IMR-90 (cell line): ENCODE data around the gene HVCN1. TPM values are rescaled to one million over a fixed set of nuclear protein-coding genes. Genes with fewer than 3 reads are reported as not detected.

ENCODE experiments used
- ATAC-seq: fragments of 200-7000 bp; cut with Tn5 transposase; 2 replicates; pipeline ENCODE4 v1.9.1; 2020; ENCODE audit warnings: low read depth, mild to moderate bottlenecking, moderate library complexity
- BruUV-seq: library from RNA; stranded (reverse); fragments of 400-500 nt; replicated peaks from 2 replicates; lab custom pipeline; 2021; lab: Mats Ljungman, UMichigan
- CTCF ChIA-PET: fragments of 300-600 bp; formaldehyde crosslinking; extraction: SDS; loops from one replicate; lab custom pipeline; 2021; ENCODE audit warnings: antibody characterized with exemption; lab: Yijun Ruan, JAX
- POLR2A ChIA-PET: fragments of 300-600 bp; sonication (Branson Sonifier 250); formaldehyde crosslinking; loops from one replicate; lab custom pipeline; 2022; ENCODE audit warnings: antibody characterized with exemption; ENCODE audit not compliant: unreplicated experiment; lab: Charles Lee
- DNase-seq: peaks from one replicate; pipeline ENCODE4 v3.0.0; 2013
- H2AFZ ChIP-seq: replicated peaks from 2 replicates; pipeline ENCODE3; 2013; ENCODE audit warnings: low read length, mild to moderate bottlenecking; ENCODE audit not compliant: poor library complexity
- H2AK5ac ChIP-seq: 2 replicates; pipeline ENCODE4 v1.6.1; 2013; ENCODE audit warnings: low read depth, low read length, inconsistent platforms
- H2AK9ac ChIP-seq: replicated peaks from 2 replicates; pipeline ENCODE3; 2013; ENCODE audit warnings: mild to moderate bottlenecking, low read depth, low read length, moderate library complexity; ENCODE audit not compliant: poor library complexity
- H2BK120ac ChIP-seq: 2 replicates; pipeline ENCODE4 v1.6.1; 2013; ENCODE audit warnings: low read depth, low read length, inconsistent platforms
- H2BK15ac ChIP-seq: 3 replicates; pipeline ENCODE4 v1.6.1; 2013; ENCODE audit warnings: low read depth, low read length, inconsistent platforms
- H2BK20ac ChIP-seq: 2 replicates; pipeline ENCODE4 v1.6.1; 2013; ENCODE audit warnings: low read depth, mild to moderate bottlenecking, inconsistent platforms, low read length, moderate library complexity
- H2BK5ac ChIP-seq: 2 replicates; pipeline ENCODE4 v1.6.1; 2013; ENCODE audit warnings: mild to moderate bottlenecking, low read depth, low read length, inconsistent platforms; ENCODE audit not compliant: poor library complexity, severe bottlenecking
- H3K14ac ChIP-seq: replicated peaks from 2 replicates; pipeline ENCODE4 v1.6.1; 2013; ENCODE audit warnings: low read depth, low read length, inconsistent platforms
- H3K18ac ChIP-seq: 2 replicates; pipeline ENCODE4 v1.6.1; 2013; ENCODE audit warnings: low read depth, low read length, control low read depth
- H3K23ac ChIP-seq: 2 replicates; pipeline ENCODE4 v1.6.1; 2013; ENCODE audit warnings: low read depth, low read length, inconsistent platforms
- H3K27ac ChIP-seq: 2 replicates; pipeline ENCODE4 v1.5.1; 2013; ENCODE audit warnings: mild to moderate bottlenecking, control low read depth, low read length; ENCODE audit not compliant: insufficient read depth
- H3K27me3 ChIP-seq: 2 replicates; pipeline ENCODE4 v1.6.1; 2013; ENCODE audit warnings: low read length; ENCODE audit not compliant: control insufficient read depth, insufficient read depth
- H3K36me3 ChIP-seq: 2 replicates; pipeline ENCODE4 v1.6.1; 2013; ENCODE audit warnings: low read length, mixed read lengths; ENCODE audit not compliant: control insufficient read depth, insufficient read depth
- H3K4ac ChIP-seq: 2 replicates; pipeline ENCODE4 v1.6.1; 2013; ENCODE audit warnings: low read depth, low read length, inconsistent platforms
- H3K4me1 ChIP-seq: 2 replicates; pipeline ENCODE4 v1.6.1; 2013; ENCODE audit warnings: low read length, mixed read lengths; ENCODE audit not compliant: control insufficient read depth, insufficient read depth
- H3K4me2 ChIP-seq: 2 replicates; pipeline ENCODE4 v1.6.1; 2013; ENCODE audit warnings: low read depth, mild to moderate bottlenecking, control low read depth, low read length, moderate library complexity
- H3K4me3 ChIP-seq: 2 replicates; pipeline ENCODE4 v1.5.1; 2013; ENCODE audit warnings: low read depth, mild to moderate bottlenecking, control low read depth, low read length, moderate library complexity; ENCODE audit not compliant: insufficient read depth
- H3K56ac ChIP-seq: 2 replicates; pipeline ENCODE4 v1.6.1; 2013; ENCODE audit warnings: low read length, inconsistent platforms; ENCODE audit not compliant: insufficient read depth; ENCODE audit errors: extremely low read depth
- H3K79me1 ChIP-seq, 2 experiments: 2 replicates each; pipeline ENCODE4 v1.6.1; 2013; ENCODE audit warnings: low read length in 2 of 2, inconsistent platforms in 1 of 2, low read depth in 1 of 2
- H3K9ac ChIP-seq: 2 replicates; pipeline ENCODE4 v1.6.1; 2013; ENCODE audit warnings: low read depth, low read length, control low read depth
- H3K9me1 ChIP-seq: 2 replicates; pipeline ENCODE4 v1.6.1; 2013; ENCODE audit warnings: low read length, inconsistent platforms; ENCODE audit not compliant: insufficient read depth
- H3K9me3 ChIP-seq: 2 replicates; pipeline ENCODE4 v1.6.1; 2013; ENCODE audit warnings: low read length; ENCODE audit not compliant: control insufficient read depth, insufficient read depth
- H4K20me1 ChIP-seq: 2 replicates; pipeline ENCODE4 v1.6.1; 2013; ENCODE audit warnings: low read length, inconsistent platforms; ENCODE audit not compliant: insufficient read depth
- H4K5ac ChIP-seq: 2 replicates; pipeline ENCODE4 v1.6.1; 2013; ENCODE audit warnings: mild to moderate bottlenecking, low read depth, low read length, control low read depth
- H4K8ac ChIP-seq, 2 experiments: 2 replicates each; pipeline ENCODE4 v1.6.1; 2013; ENCODE audit warnings: low read depth in 2 of 2, low read length in 2 of 2, control low read depth in 1 of 2, inconsistent platforms in 1 of 2
- H4K91ac ChIP-seq: 2 replicates; pipeline ENCODE4 v1.6.1; 2013; ENCODE audit warnings: low read depth, low read length, inconsistent platforms; ENCODE audit not compliant: insufficient read depth
- BHLHE40 ChIP-seq: fragments of 150-350 bp; IDR thresholded peaks from 2 replicates; pipeline ENCODE4 v1.6.1; 2016; ENCODE audit warnings: mild to moderate bottlenecking, low read depth, low read length
- CEBPB ChIP-seq: IDR thresholded peaks from 2 replicates; pipeline ENCODE4 v1.6.1; 2012; ENCODE audit warnings: low read depth, low read length, improper control_type of control experiment
- CHD1 ChIP-seq: IDR thresholded peaks from 2 replicates; pipeline ENCODE4 v1.6.1; 2012; ENCODE audit warnings: low read depth, low read length, improper control_type of control experiment
- CTCF ChIP-seq: conservative IDR thresholded peaks from 2 replicates; pipeline ENCODE4 v1.5.1; 2012; ENCODE audit warnings: mild to moderate bottlenecking, low read depth, low read length, improper control_type of control experiment
- MXI1 ChIP-seq: IDR thresholded peaks from 2 replicates; pipeline ENCODE4 v1.6.1; 2012; ENCODE audit warnings: low read depth, mild to moderate bottlenecking, low read length, moderate library complexity, borderline replicate concordance
- POLR2A ChIP-seq: IDR thresholded peaks from 2 replicates; pipeline ENCODE4 v1.6.1; 2012; ENCODE audit warnings: mild to moderate bottlenecking, low read depth, low read length
- RAD21 ChIP-seq: IDR thresholded peaks from 2 replicates; pipeline ENCODE4 v1.6.1; 2012; ENCODE audit warnings: low read length, improper control_type of control experiment
- USF2 ChIP-seq: fragments of 150-350 bp; IDR thresholded peaks from 2 replicates; pipeline ENCODE4 v1.6.1; 2017; ENCODE audit warnings: mild to moderate bottlenecking, antibody characterized with exemption, low read length, low read depth
- WGBS, 2 experiments: methylation state at CpG; one replicate each; pipeline versions ENCODE4 v1.1.5 to v1.1.7; 2013; ENCODE audit warnings: missing lambda C conversion rate in 2 of 2; ENCODE audit not compliant: insufficient read length in 1 of 2; ENCODE audit errors: extremely low coverage in 2 of 2; 5-methylcytosine and 5-hydroxymethylcytosine counted together
- dilution Hi-C: fragments of 300-500 bp; cut with HindIII; formaldehyde crosslinking; loops from one replicate; pipeline ENCODE4 v1.14.3; 2018; ENCODE audit warnings: low sequenced_read_pairs; ENCODE audit not compliant: unreplicated experiment
- in situ Hi-C: fragments of 300-500 bp; cut with MboI; formaldehyde crosslinking; loops from 3 replicates; pipeline ENCODE4 v1.14.3; 2019; ENCODE audit warnings: low sequenced_read_pairs, inconsistent platforms, mixed read lengths
- intact Hi-C: fragments of 100-400 bp; cut with micrococcal nuclease; formaldehyde crosslinking; loops from 2 replicates; pipeline ENCODE4 v1.10.0; 2022
- polyA plus RNA-seq, 3 experiments: library from polyadenylated mRNA; depleted of rRNA; stranded (reverse); fragments of >200 nt; gene quantifications; 2 replicates each; pipeline ENCODE4 v1.2.3, GENCODE V29; 2012; ENCODE audit warnings: low replicate concordance in 1 of 3
- total RNA-seq: library from RNA; depleted of rRNA; stranded (reverse); fragments of >200 nt; gene quantifications from 2 replicates; pipeline ENCODE4 v1.2.3, GENCODE V29; 2012

The HVCN1 gene
- total and polyA plus RNA-seq, 2 of the 4 experiments (the other 2 are of a cell fraction): 1.9 to 2.0 TPM

DNA sequence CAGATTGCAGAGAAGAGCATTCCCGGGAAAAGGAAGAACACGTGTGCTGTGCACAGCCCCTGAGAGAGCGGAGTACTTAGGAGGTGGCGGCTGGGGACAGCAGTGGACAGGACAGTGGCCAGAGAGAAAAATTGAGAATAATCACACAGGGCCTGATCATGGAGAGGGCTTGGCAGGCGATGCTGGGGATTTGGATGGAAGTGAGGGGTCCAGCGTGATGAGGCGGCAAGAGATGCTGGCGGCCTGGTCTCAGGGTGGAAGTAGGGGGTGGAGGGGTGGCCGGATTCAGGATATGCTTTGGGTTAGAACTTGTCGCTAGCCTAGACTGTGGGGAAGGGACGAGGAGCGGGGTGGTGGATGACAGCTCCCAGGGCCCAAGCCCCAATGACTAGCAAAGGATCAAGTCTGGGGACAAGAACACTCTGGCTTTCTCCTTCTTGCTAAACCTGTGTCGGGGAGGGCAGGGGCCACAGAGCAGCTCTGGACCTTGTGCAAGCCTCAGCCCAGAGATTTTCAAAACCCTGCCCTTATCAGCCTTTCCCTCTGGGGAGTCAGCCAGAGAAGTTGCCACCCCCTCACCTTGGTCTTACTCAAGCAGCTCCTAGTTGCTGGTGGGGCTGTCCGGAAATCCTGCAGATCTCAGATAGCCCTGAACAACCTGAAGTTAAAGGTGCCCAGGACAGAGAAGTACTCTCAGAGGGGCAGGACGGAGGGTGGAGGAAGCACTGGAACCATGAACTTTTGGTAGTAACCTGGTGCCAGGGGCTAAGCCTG is 1.3 kb downstream of the HVCN1 start:
- DNase-seq (no peak), ATAC-seq (no peak)
- peaks cover 30% of the 10 kb centered on the region for H3K27me3 ChIP-seq
- ChIA-PET CTCF (no interaction called here), POLR2A (no interaction called here)
- dilution Hi-C loops: no loop called here
- H3K9me3 ChIP-seq: peaks cover 3% of the 10 kb centered on the region; the same call in 1 of the 2 replicates
- no peak overlapping the region for H3K4ac ChIP-seq
- no peak overlapping the region for H3K27ac ChIP-seq
- intact Hi-C loops: no loop called here
- in situ Hi-C loops: no loop called here
- 0 out of 2 replicates have a peak overlapping the region, but pooled peaks have one; percentile 24 for H3K23ac ChIP-seq
- no peak overlapping the region for H4K8ac ChIP-seq
- 66% methylated on average over 6 of the region's 15 CpGs; no CpG with 5 or more reads in 1 of the 2 experiments for WGBS, 2 experiments
- no peaks in the 10 kb centered on the region for H4K20me1 ChIP-seq
- H3K9ac ChIP-seq: no peak overlapping the region
- no peak overlapping the region for H2BK15ac ChIP-seq
- no peaks in the 10 kb centered on the region for H3K9me1 ChIP-seq
- H4K91ac ChIP-seq: no peak overlapping the region
- no peak overlapping the region for H4K5ac ChIP-seq
- H3K4me3 ChIP-seq: no peak overlapping the region
- H2AFZ ChIP-seq: no peak overlapping the region
- H2AK9ac ChIP-seq: no peak overlapping the region
- no peak overlapping the region for H2BK120ac ChIP-seq
- H2BK5ac ChIP-seq: no peak overlapping the region
- BruUV-seq: no TSS peak
- no peak overlapping the region for H2AK5ac ChIP-seq
- H2BK20ac ChIP-seq: no peak overlapping the region
- H3K18ac ChIP-seq: no peak overlapping the region
- no peak overlapping the region for H3K56ac ChIP-seq
- H3K4me1 ChIP-seq: peaks cover 7% of the 10 kb centered on the region; the same call in 1 of the 2 replicates
- no peaks in the 10 kb centered on the region for H3K36me3 ChIP-seq
- H3K79me1 ChIP-seq: no peaks in the 10 kb centered on the region
- H3K4me2 ChIP-seq: no peak overlapping the region
- no peak for TF ChIP-seq POLR2A
- no peak for TF ChIP-seq CHD1
- TF ChIP-seq USF2: no peak
- no peak for TF ChIP-seq BHLHE40
- no peak for TF ChIP-seq CEBPB
- no peak for TF ChIP-seq RAD21
- no peak for TF ChIP-seq MXI1
- no peak for TF ChIP-seq CTCF
- H3K14ac ChIP-seq: no peak overlapping the region
